BE2C (cell line): ENCODE measurements around the gene TANC1.

Source experiments
- DNase-seq: peaks from one replicate; pipeline ENCODE4 v3.0.0-alpha.2; 2020
- H3K27me3 ChIP-seq: fragments of 250-450 bp; sonication (Bioruptor Pico); 2 replicates; pipeline ENCODE4 v1.5.1; 2020; ENCODE audit warnings: mild to moderate bottlenecking
- H3K36me3 ChIP-seq: fragments of 250-450 bp; sonication (Bioruptor Pico); 2 replicates; pipeline ENCODE4 v1.5.1; 2020; ENCODE audit warnings: mild to moderate bottlenecking
- H3K4me1 ChIP-seq: fragments of 250-450 bp; sonication (Bioruptor Pico); 2 replicates; pipeline ENCODE4 v1.5.1; 2020
- H3K4me3 ChIP-seq: 2 replicates; pipeline ENCODE4 v1.5.1; 2011; ENCODE audit warnings: low read depth, low read length
- H3K9me3 ChIP-seq: fragments of 250-450 bp; sonication (Bioruptor Pico); 2 replicates; pipeline ENCODE4 v1.5.1; 2020
- CTCF ChIP-seq: IDR thresholded peaks from 2 replicates; pipeline ENCODE4 v1.5.1; 2012; ENCODE audit warnings: mild to moderate bottlenecking, low read depth, low read length

TANC1 gene

GRCh38 chr2:159175182-159175581 lies 206.7 kb downstream of the TANC1 start:
- Histone ChIP-seq H3K27me3 (no peaks in the 10 kb centered on the region), H3K4me1 (no peaks in the 10 kb centered on the region), H3K9me3 (no peaks in the 10 kb centered on the region), H3K36me3 (peaks cover 2% of the 10 kb centered on the region), H3K4me3 (no peak overlapping the region)
- no peak for TF ChIP-seq CTCF
- no peak for DNase-seq

GRCh38 chr2:159175927-159176326 lies 207.5 kb downstream of the TANC1 start:
- H3K9me3 ChIP-seq, result no peaks in the 10 kb centered on the region
- H3K4me3 ChIP-seq, result no peak overlapping the region
- TF ChIP-seq CTCF, result no peak
- no peaks in the 10 kb centered on the region for H3K4me1 ChIP-seq
- no peaks in the 10 kb centered on the region for H3K27me3 ChIP-seq
- peaks cover 3% of the 10 kb centered on the region for H3K36me3 ChIP-seq
- no peak for DNase-seq

GRCh38 chr2:159176555-159176954 lies 208.1 kb downstream of the TANC1 start:
- no peaks in the 10 kb centered on the region for H3K9me3 ChIP-seq
- no peaks in the 10 kb centered on the region for H3K27me3 ChIP-seq
- H3K4me3 ChIP-seq, result no peak overlapping the region
- no peak for DNase-seq
- peaks cover 3% of the 10 kb centered on the region; the same call in 1 of the 2 replicates for H3K36me3 ChIP-seq
- no peak for TF ChIP-seq CTCF
- H3K4me1 ChIP-seq, result no peaks in the 10 kb centered on the region

GRCh38 chr2:159177357-159177756 lies 208.9 kb downstream of the TANC1 start:
- Histone ChIP-seq H3K36me3 (peaks cover 3% of the 10 kb centered on the region; the same call in 1 of the 2 replicates), H3K9me3 (no peaks in the 10 kb centered on the region), H3K27me3 (no peaks in the 10 kb centered on the region), H3K4me1 (no peaks in the 10 kb centered on the region), H3K4me3 (no peak overlapping the region)
- DNase-seq, result no peak
- TF ChIP-seq CTCF, result no peak

GRCh38 chr2:159177957-159178356 lies 209.5 kb downstream of the TANC1 start:
- no peak for TF ChIP-seq CTCF
- DNase-seq, result no peak
- Histone ChIP-seq H3K4me3 (no peak overlapping the region), H3K27me3 (no peaks in the 10 kb centered on the region), H3K36me3 (peaks cover 3% of the 10 kb centered on the region; the same call in 1 of the 2 replicates), H3K4me1 (no peaks in the 10 kb centered on the region), H3K9me3 (no peaks in the 10 kb centered on the region)

GRCh38 chr2:159179096-159179495 lies 210.7 kb downstream of the TANC1 start:
- no peak for TF ChIP-seq CTCF
- Histone ChIP-seq H3K4me1 (no peaks in the 10 kb centered on the region), H3K36me3 (peaks cover 3% of the 10 kb centered on the region; the same call in 1 of the 2 replicates), H3K27me3 (no peaks in the 10 kb centered on the region), H3K9me3 (no peaks in the 10 kb centered on the region), H3K4me3 (no peak overlapping the region)
- no peak for DNase-seq
